OCI-LY3 (cell line): Measurements from ENCODE around the gene NFYC.

Experiments
- CTCF ChIP-seq: fragments of 200-600, 300-600 bp; sonication (generic); IDR thresholded peaks from 2 replicates; pipeline ENCODE4 v1.5.1; 2014; ENCODE audit warnings: antibody characterized with exemption, low read length, low read depth
- EZH2phosphoT487 ChIP-seq: fragments of 200-600 bp; shearing (Covaris generic); IDR thresholded peaks from 2 replicates; pipeline ENCODE4 v1.6.1; 2018; ENCODE audit warnings: antibody characterized with exemption, mixed run types, low read depth

- TF ChIP-seq CTCF (no peak), EZH2phosphoT487 (no peak)
Measured at GRCh38 chr1:40652979-40653378, 38.5 kb upstream of the NFYC start.
